ENCODE data around the gene ELF1. TPM values are rescaled to one million over a fixed set of nuclear protein-coding genes. Genes with fewer than 3 reads are reported as not detected.

Gene ELF1
- total and polyA plus RNA-seq, 10 of the 15 experiments (the other 5 are each of a cell fraction or from before 2014, with no cell fraction given) = 43.3 to 97.6 (median 55.7) TPM

DNA sequence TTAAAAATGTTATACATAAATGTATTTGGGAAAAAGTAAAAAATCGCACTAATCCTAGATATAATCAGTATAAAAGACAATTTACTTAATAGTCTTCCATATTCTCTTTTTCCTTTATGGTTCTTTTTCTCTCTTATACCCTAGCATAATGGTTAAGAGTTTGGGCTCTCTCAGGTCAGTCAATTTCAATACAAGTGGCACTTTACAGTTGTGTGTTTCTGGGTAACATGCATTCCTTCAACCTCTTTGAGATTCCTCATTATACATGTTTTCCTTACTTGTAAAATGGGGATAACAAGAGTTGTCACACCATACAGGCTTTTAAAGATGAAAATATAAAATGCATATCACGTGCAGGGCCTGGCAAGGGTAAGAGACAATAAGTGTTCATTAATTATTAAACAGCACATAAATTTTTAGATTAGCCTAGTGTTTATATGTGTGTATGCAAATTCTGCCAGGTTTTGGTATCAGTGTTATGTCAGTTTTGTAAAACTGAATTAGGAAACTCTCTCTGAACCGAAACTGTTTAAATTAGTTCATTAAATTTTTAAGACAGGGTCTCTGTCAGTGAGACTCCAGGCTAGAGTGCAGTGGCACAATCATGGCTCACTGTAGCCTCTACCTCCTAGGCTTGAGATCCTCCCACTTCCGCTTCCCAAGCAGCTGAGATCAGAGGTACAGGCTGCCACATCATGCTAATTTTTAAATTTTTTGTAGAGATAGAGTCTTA is 49.8 kb downstream of the ELF1 start (continued):
- TF ChIP-seq RB1 (IDR thresholded peaks at IDR 0.05; ENCODE audit: borderline replicate concordance) = no peak
- TF ChIP-seq, protein P1, sequence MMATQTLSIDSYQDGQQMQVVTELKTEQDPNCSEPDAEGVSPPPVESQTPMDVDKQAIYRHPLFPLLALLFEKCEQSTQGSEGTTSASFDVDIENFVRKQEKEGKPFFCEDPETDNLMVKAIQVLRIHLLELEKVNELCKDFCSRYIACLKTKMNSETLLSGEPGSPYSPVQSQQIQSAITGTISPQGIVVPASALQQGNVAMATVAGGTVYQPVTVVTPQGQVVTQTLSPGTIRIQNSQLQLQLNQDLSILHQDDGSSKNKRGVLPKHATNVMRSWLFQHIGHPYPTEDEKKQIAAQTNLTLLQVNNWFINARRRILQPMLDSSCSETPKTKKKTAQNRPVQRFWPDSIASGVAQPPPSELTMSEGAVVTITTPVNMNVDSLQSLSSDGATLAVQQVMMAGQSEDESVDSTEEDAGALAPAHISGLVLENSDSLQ (IDR thresholded peaks at IDR 0.05) = 0 out of 2 replicates have a peak, but pooled peaks have one; percentile 33
- TF ChIP-seq ZBED1 (IDR thresholded peaks at IDR 0.05; ENCODE audit: borderline replicate concordance) = no peak
- TF ChIP-seq POU2F2 (IDR thresholded peaks at IDR 0.05; ENCODE audit: borderline replicate concordance, low read depth, low read length) = peak; percentile 57; the same call in 1 of the 3 replicates
- peak; percentile 90 to 92 for TF ChIP-seq BHLHE40 (IDR thresholded peaks at IDR 0.05; ENCODE audit: borderline replicate concordance in 1 of 2, low read depth in 2 of 2, low read length in 1 of 2)
- 0 out of 2 replicates have a peak, but pooled peaks have one; percentile 8 for TF ChIP-seq IKZF1 (conservative IDR thresholded peaks at IDR 0.05)
- TF ChIP-seq ZNF274 (IDR thresholded peaks at IDR 0.05; ENCODE audit: insufficient read depth, insufficient read length) = no peak

DNA sequence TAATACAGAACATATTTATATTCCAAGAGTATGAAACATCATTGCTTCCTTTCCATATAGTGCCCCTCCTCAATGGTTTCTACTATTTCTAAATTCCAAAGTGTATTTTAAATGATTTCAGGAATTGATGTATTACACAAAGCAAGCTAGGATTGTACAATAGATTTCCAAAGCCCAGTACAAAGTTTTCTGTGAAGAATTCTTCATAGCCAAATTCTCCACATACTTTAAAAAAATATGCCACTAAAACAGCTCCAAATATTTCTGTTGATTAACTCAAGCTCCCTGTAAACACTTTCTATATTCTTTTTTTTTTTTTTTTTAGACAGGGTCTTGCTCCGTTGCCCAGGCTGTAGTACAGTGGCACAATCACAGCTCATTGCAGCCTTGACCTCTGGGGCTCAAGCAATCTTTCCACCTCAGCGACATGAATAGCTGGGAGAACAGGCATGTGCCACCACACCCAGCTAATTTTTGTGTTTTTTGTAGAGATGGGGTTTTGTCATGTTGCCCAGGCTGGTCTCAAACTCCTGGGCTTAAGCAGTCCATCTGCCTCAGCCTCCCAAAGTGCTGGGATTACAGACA is 50.6 kb downstream of the ELF1 start:
- ATAC-seq = no peak
- in situ Hi-C loops (cut with MboI) = no loop called here
- no peaks in the 10 kb centered on the region for H3K9me3 ChIP-seq (replicated peaks; ENCODE audit: control insufficient read depth, insufficient read depth, low read length)
- peaks cover 50% of the 10 kb centered on the region for H3K4me1 ChIP-seq (ENCODE audit: control insufficient read depth, insufficient read depth, low read length)
- BruUV-seq (replicated peaks) = no TSS peak
- ChIA-PET RAD21 (ENCODE audit: unreplicated experiment) (interaction anchor here (0.9 to 13.5 kb wide), 5 partner anchors 9 to 88 kb away, joined by 3 to 172 read pairs (median 3); partner anchors contain the start of gene WBP4), POLR2A (interaction anchor here (0.6 to 1.2 kb wide), 7 partner anchors 18 to 264 kb away, joined by 3 to 7 read pairs (median 3); no protein-coding TSS in a partner anchor), SMC1A (ENCODE audit: uncharacterized antibody, unreplicated experiment) (interaction anchor here (0.9 to 1.7 kb wide), 11 partner anchors 11 to 200 kb away, joined by 3 to 7 read pairs (median 4); partner anchors contain the start of gene ELF1), CTCF (interaction anchor here (1.1 to 8.8 kb wide), 5 partner anchors 11 to 106 kb away, joined by 4 to 128 read pairs (median 4); no protein-coding TSS in a partner anchor)
- no peak for FAIRE-seq
- no peak overlapping the region for H3K9ac ChIP-seq (ENCODE audit: control insufficient read depth, insufficient read depth, low read length)
- WGBS (ENCODE audit: insufficient coverage, insufficient replicate concordance, low lambda C conversion rate, missing lambda C conversion rate) = 20% methylated on average over 2 of the region's 2 CpGs
- H3K79me2 ChIP-seq (ENCODE audit: control insufficient read depth, insufficient read depth, low read length) = peaks cover 100% of the 10 kb centered on the region
- H3K4me3 ChIP-seq = no peak overlapping the region
- no peak overlapping the region for H3K27ac ChIP-seq (ENCODE audit: control insufficient read depth, insufficient read depth)
- H3K36me3 ChIP-seq (ENCODE audit: control insufficient read depth in 2 of 2, insufficient read depth in 2 of 2, low read length in 1 of 2) = peaks cover 0 to 15% of the 10 kb centered on the region in 2 experiments
- H3K27me3 ChIP-seq (replicated peaks in 1 of 2; ENCODE audit: control insufficient read depth in 2 of 2, insufficient read depth in 2 of 2, low read length in 1 of 2) = no peaks in the 10 kb centered on the region
- no peak for DNase-seq (ENCODE audit: low read depth, low spot score)
- H4K20me1 ChIP-seq (ENCODE audit: control insufficient read depth, insufficient read depth) = peaks cover 10% of the 10 kb centered on the region; the same call in 1 of the 2 replicates
- intact Hi-C loops (cut with micrococcal nuclease; ENCODE audit: unreplicated experiment) = no loop called here
- no peak overlapping the region; the same call in 1 of the 2 replicates for H3K4me2 ChIP-seq (ENCODE audit: control insufficient read depth, insufficient read depth)
- no peak overlapping the region for H2AFZ ChIP-seq (ENCODE audit: control insufficient read depth, low read depth, low read length)
- TF ChIP-seq, protein P2, sequence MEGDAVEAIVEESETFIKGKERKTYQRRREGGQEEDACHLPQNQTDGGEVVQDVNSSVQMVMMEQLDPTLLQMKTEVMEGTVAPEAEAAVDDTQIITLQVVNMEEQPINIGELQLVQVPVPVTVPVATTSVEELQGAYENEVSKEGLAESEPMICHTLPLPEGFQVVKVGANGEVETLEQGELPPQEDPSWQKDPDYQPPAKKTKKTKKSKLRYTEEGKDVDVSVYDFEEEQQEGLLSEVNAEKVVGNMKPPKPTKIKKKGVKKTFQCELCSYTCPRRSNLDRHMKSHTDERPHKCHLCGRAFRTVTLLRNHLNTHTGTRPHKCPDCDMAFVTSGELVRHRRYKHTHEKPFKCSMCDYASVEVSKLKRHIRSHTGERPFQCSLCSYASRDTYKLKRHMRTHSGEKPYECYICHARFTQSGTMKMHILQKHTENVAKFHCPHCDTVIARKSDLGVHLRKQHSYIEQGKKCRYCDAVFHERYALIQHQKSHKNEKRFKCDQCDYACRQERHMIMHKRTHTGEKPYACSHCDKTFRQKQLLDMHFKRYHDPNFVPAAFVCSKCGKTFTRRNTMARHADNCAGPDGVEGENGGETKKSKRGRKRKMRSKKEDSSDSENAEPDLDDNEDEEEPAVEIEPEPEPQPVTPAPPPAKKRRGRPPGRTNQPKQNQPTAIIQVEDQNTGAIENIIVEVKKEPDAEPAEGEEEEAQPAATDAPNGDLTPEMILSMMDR (IDR thresholded peaks at IDR 0.05 in 2 of 3, conservative IDR thresholded peaks at IDR 0.05 in 1 of 3; ENCODE audit: control insufficient read depth in 2 of 3, extremely low read depth in 1 of 3, insufficient read depth in 1 of 3, low read depth in 3 of 3, low read length in 3 of 3) = no peak
- TF ChIP-seq, protein P3, sequence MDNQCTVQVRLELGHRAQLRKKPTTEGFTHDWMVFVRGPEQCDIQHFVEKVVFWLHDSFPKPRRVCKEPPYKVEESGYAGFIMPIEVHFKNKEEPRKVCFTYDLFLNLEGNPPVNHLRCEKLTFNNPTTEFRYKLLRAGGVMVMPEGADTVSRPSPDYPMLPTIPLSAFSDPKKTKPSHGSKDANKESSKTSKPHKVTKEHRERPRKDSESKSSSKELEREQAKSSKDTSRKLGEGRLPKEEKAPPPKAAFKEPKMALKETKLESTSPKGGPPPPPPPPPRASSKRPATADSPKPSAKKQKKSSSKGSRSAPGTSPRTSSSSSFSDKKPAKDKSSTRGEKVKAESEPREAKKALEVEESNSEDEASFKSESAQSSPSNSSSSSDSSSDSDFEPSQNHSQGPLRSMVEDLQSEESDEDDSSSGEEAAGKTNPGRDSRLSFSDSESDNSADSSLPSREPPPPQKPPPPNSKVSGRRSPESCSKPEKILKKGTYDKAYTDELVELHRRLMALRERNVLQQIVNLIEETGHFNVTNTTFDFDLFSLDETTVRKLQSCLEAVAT (IDR thresholded peaks at IDR 0.05) = no peak
- TF ChIP-seq ZNF622 (IDR thresholded peaks at IDR 0.05) = no peak
- TF ChIP-seq, protein P4, sequence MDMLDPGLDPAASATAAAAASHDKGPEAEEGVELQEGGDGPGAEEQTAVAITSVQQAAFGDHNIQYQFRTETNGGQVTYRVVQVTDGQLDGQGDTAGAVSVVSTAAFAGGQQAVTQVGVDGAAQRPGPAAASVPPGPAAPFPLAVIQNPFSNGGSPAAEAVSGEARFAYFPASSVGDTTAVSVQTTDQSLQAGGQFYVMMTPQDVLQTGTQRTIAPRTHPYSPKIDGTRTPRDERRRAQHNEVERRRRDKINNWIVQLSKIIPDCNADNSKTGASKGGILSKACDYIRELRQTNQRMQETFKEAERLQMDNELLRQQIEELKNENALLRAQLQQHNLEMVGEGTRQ (IDR thresholded peaks at IDR 0.05; ENCODE audit: borderline replicate concordance, low read depth, low read length) = no peak
